GM21381 (cell line): ENCODE data around the gene SLC44A5.

Experiments
- ATAC-seq: cut with Tn5 transposase; IDR thresholded peaks from one replicate; pipeline ENCODE4 v1.9.1; 2021; ENCODE audit warnings: mild to moderate bottlenecking, moderate library complexity; ENCODE audit not compliant: unreplicated experiment

Gene SLC44A5

GRCh38 chr1:75589637-75590036, 21.3 kb downstream of the SLC44A5 start:
- no peak for ATAC-seq

- ATAC-seq: no peak
Observed at GRCh38 chr1:75588779-75589475, 22.0 kb downstream of the SLC44A5 start.

GRCh38 chr1:75587692-75588091, 23.2 kb downstream of the SLC44A5 start:
- ATAC-seq: no peak

- no peak for ATAC-seq
Observed at GRCh38 chr1:75583282-75583681, 27.6 kb downstream of the SLC44A5 start.

GRCh38 chr1:75582725-75583261, 28.1 kb downstream of the SLC44A5 start:
- no peak for ATAC-seq

- ATAC-seq: no peak
Observed at GRCh38 chr1:75579046-75579445, 31.9 kb downstream of the SLC44A5 start.

GRCh38 chr1:75575837-75576236, 35.1 kb downstream of the SLC44A5 start:
- ATAC-seq: no peak

- ATAC-seq: no peak
Observed at GRCh38 chr1:75567191-75567590, 43.7 kb downstream of the SLC44A5 start.

GRCh38 chr1:75559800-75560199, 51.1 kb downstream of the SLC44A5 start:
- ATAC-seq: no peak

GRCh38 chr1:75559136-75559535, 51.8 kb downstream of the SLC44A5 start:
- ATAC-seq: no peak

- ATAC-seq: no peak
Observed at GRCh38 chr1:75554870-75555269, 56.0 kb downstream of the SLC44A5 start.

- no peak for ATAC-seq
Observed at GRCh38 chr1:75554181-75554580, 56.7 kb downstream of the SLC44A5 start.

GRCh38 chr1:75550559-75550958, 60.4 kb downstream of the SLC44A5 start:
- ATAC-seq: no peak

- ATAC-seq: no peak
Observed at GRCh38 chr1:75548721-75549480, 62.0 kb downstream of the SLC44A5 start.

- ATAC-seq: no peak
Observed at GRCh38 chr1:75543705-75544104, 67.2 kb downstream of the SLC44A5 start.

GRCh38 chr1:75542818-75543570, 67.9 kb downstream of the SLC44A5 start:
- ATAC-seq: no peak

GRCh38 chr1:75539230-75540116, 71.4 kb downstream of the SLC44A5 start:
- no peak for ATAC-seq

GRCh38 chr1:75533085-75533484, 77.8 kb downstream of the SLC44A5 start:
- no peak for ATAC-seq

- ATAC-seq: no peak
Observed at GRCh38 chr1:75531570-75531969, 79.3 kb downstream of the SLC44A5 start.

GRCh38 chr1:75529488-75529887, 81.4 kb downstream of the SLC44A5 start:
- ATAC-seq: no peak
